Measurements from ENCODE around the gene SLC30A3.

The SLC30A3 gene

GRCh38 chr2:27258051-27258450 is 4.8 kb downstream of the SLC30A3 start:
- no peak for DNase-seq

- DNase-seq, result no peak
Measured at GRCh38 chr2:27256855-27257454, 5.9 kb downstream of the SLC30A3 start.

- no peak for DNase-seq
Measured at GRCh38 chr2:27255660-27256059, 7.2 kb downstream of the SLC30A3 start.

- DNase-seq, result no peak
Measured at GRCh38 chr2:27255187-27255586, 7.7 kb downstream of the SLC30A3 start.

GRCh38 chr2:27251766-27252165 is 11.1 kb downstream of the SLC30A3 start:
- DNase-seq, result no peak

GRCh38 chr2:27250652-27251379 is 12.0 kb downstream of the SLC30A3 start:
- no peak for DNase-seq

- DNase-seq, result peak in 3 of 5 experiments; percentile 24 to 64 (median 26)
Measured at GRCh38 chr2:27249891-27250651, 12.8 kb downstream of the SLC30A3 start.

- no peak for DNase-seq
Measured at GRCh38 chr2:27249159-27249890, 13.5 kb downstream of the SLC30A3 start.

GRCh38 chr2:27247893-27248292 is 15.0 kb downstream of the SLC30A3 start:
- DNase-seq, result no peak

GRCh38 chr2:27245626-27246025 is 17.2 kb downstream of the SLC30A3 start:
- no peak for DNase-seq

GRCh38 chr2:27245116-27245515 is 17.7 kb downstream of the SLC30A3 start:
- DNase-seq, result no peak

- no peak for DNase-seq
Measured at GRCh38 chr2:27243391-27244130, 19.3 kb downstream of the SLC30A3 start.

- no peak for DNase-seq
Measured at GRCh38 chr2:27242614-27242951, 20.3 kb downstream of the SLC30A3 start.

GRCh38 chr2:27241761-27242613 is 20.9 kb downstream of the SLC30A3 start:
- DNase-seq, result peak in 1 of 5 experiments; percentile 62

- DNase-seq, result no peak
Measured at GRCh38 chr2:27240406-27240805, 22.4 kb downstream of the SLC30A3 start.

- no peak for DNase-seq
Measured at GRCh38 chr2:27238976-27239375, 23.9 kb downstream of the SLC30A3 start.

- no peak for DNase-seq
Measured at GRCh38 chr2:27237341-27237945, 25.4 kb downstream of the SLC30A3 start.

GRCh38 chr2:27236626-27237025 is 26.2 kb downstream of the SLC30A3 start:
- DNase-seq, result no peak

GRCh38 chr2:27236136-27236535 is 26.7 kb downstream of the SLC30A3 start:
- DNase-seq, result no peak

- no peak for DNase-seq
Measured at GRCh38 chr2:27233341-27233740, 29.5 kb downstream of the SLC30A3 start.

GRCh38 chr2:27231921-27232320 is 30.9 kb downstream of the SLC30A3 start:
- DNase-seq, result no peak

Measured in T-helper 2 cell (primary cell).